Neural cell (in vitro differentiated cells): ENCODE measurements around the gene IFNA13.

Source experiments
- POLR2AphosphoS5 ChIP-seq: IDR thresholded peaks from 2 replicates; pipeline ENCODE4 v1.6.1; 2012
- TF ChIP-seq, protein P1 (sequence below): fragments of 450-650 bp; IDR thresholded peaks from 2 replicates; pipeline ENCODE4 v1.5.1; 2014; ENCODE audit warnings: antibody characterized with exemption, mild to moderate bottlenecking, moderate library complexity; ENCODE audit not compliant: poor library complexity, severe bottlenecking

- TF ChIP-seq, protein P1, sequence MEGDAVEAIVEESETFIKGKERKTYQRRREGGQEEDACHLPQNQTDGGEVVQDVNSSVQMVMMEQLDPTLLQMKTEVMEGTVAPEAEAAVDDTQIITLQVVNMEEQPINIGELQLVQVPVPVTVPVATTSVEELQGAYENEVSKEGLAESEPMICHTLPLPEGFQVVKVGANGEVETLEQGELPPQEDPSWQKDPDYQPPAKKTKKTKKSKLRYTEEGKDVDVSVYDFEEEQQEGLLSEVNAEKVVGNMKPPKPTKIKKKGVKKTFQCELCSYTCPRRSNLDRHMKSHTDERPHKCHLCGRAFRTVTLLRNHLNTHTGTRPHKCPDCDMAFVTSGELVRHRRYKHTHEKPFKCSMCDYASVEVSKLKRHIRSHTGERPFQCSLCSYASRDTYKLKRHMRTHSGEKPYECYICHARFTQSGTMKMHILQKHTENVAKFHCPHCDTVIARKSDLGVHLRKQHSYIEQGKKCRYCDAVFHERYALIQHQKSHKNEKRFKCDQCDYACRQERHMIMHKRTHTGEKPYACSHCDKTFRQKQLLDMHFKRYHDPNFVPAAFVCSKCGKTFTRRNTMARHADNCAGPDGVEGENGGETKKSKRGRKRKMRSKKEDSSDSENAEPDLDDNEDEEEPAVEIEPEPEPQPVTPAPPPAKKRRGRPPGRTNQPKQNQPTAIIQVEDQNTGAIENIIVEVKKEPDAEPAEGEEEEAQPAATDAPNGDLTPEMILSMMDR, result no peak
- no peak for TF ChIP-seq POLR2AphosphoS5
These were observed 15.8 kb upstream of the IFNA13 start for GRCh38 chr9:21383627-21384026.
